Erythroblast (primary cell): ENCODE results near the gene PPAN.

Source experiments
- GATA1 ChIP-seq: IDR thresholded peaks from 2 replicates; pipeline ENCODE4 v1.6.1; 2011; ENCODE audit warnings: low read depth, mild to moderate bottlenecking, control low read depth, low read length, moderate library complexity
- POLR2A ChIP-seq: IDR thresholded peaks from 2 replicates; pipeline ENCODE4 v1.6.1; 2011; ENCODE audit warnings: mild to moderate bottlenecking, low read length

- no peak for TF ChIP-seq POLR2A
- no peak for TF ChIP-seq GATA1
Measured at GRCh38 chr19:10149427-10149826, 43.3 kb downstream of the PPAN start.
